Prostate gland (tissue), 2 donors: Measurements from ENCODE around the gene SAMD8.

Source experiments
- POLR2A ChIP-seq: fragments of 450-650 bp; IDR thresholded peaks from one replicate; pipeline ENCODE4 v1.6.1; 2016; ENCODE audit warnings: antibody characterized with exemption, mild to moderate bottlenecking
- POLR2AphosphoS5 ChIP-seq: sonication (generic); formaldehyde crosslinking; IDR thresholded peaks from one replicate; pipeline ENCODE4 v1.6.1; 2017; ENCODE audit warnings: antibody characterized with exemption
- TF ChIP-seq, protein P1 (sequence below), 4 experiments: fragments of 200-600 bp in 2 of 4; fragments of 450-650 bp in 2 of 4; sonication (generic) in 2 of 4; IDR thresholded peaks; 1 replicate in 3 of 4; 2 replicates in 1 of 4; pipeline ENCODE4 v1.5.1; 2016 to 2019; ENCODE audit warnings: antibody characterized with exemption in 4 of 4, mild to moderate bottlenecking in 2 of 4, moderate library complexity in 2 of 4

DNA sequence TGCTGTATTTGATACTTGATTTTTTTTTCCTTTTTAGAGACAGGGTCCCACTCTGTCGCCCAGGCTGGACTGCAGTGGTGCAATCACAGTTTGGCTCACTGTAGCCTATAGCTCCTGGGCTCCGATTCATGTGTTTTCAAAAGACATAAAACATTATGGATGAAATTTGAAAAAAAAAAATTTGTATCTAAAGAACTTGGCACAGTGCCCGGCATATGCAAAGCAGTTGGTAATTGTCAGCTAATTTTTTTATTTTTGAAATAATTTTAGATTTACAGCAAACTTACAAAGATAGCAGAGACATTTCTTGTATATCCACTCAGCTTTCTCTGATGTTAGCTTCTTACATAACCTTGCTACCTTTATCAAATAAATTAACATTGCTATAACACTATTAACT lies 20.3 kb upstream of the SAMD8 start:
- TF ChIP-seq, protein P1, sequence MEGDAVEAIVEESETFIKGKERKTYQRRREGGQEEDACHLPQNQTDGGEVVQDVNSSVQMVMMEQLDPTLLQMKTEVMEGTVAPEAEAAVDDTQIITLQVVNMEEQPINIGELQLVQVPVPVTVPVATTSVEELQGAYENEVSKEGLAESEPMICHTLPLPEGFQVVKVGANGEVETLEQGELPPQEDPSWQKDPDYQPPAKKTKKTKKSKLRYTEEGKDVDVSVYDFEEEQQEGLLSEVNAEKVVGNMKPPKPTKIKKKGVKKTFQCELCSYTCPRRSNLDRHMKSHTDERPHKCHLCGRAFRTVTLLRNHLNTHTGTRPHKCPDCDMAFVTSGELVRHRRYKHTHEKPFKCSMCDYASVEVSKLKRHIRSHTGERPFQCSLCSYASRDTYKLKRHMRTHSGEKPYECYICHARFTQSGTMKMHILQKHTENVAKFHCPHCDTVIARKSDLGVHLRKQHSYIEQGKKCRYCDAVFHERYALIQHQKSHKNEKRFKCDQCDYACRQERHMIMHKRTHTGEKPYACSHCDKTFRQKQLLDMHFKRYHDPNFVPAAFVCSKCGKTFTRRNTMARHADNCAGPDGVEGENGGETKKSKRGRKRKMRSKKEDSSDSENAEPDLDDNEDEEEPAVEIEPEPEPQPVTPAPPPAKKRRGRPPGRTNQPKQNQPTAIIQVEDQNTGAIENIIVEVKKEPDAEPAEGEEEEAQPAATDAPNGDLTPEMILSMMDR (IDR thresholded peaks at IDR 0.05), result no peak
- TF ChIP-seq POLR2AphosphoS5, result no peak
- no peak for TF ChIP-seq POLR2A
